HTERT RPE-1 (cell line): ENCODE measurements around the gene RSRC2.
"Not testable (repeated sequence)": the region's sequence is repeated elsewhere in the genome, so short reads cannot be mapped to it uniquely, and the experiment has no call there.

Experiments
- in situ Hi-C: fragments of 300-500 bp; cut with MboI; formaldehyde crosslinking; loops from 4 replicates; pipeline ENCODE4 v1.14.3; 2020; ENCODE audit warnings: low sequenced_read_pairs

The RSRC2 gene

GRCh38 chr12:122526683-122527477, at the start of gene RSRC2, which contains the start of gene KNTC1:
RSRC2 (minus strand) TSS chr12:122526936; CDS start chr12:122526853, 83 bp downstream.
KNTC1 (plus strand) TSS chr12:122527249; CDS start chr12:122530064, 2,815 bp downstream.
- in situ Hi-C loops = no loop called here

- in situ Hi-C loops = no loop called here
These were observed 45.1 kb upstream of the RSRC2 start for GRCh38 chr12:122571821-122572220.

GRCh38 chr12:122570006-122570405, 43.3 kb upstream of the RSRC2 start:
- in situ Hi-C loops = not testable (repeated sequence)

GRCh38 chr12:122569288-122569687, 42.6 kb upstream of the RSRC2 start:
- in situ Hi-C loops = no loop called here

GRCh38 chr12:122566816-122567215, 40.1 kb upstream of the RSRC2 start:
- in situ Hi-C loops = not testable (repeated sequence)

GRCh38 chr12:122563361-122563760, 36.6 kb upstream of the RSRC2 start:
- in situ Hi-C loops = no loop called here

- in situ Hi-C loops = no loop called here
These were observed 33.4 kb upstream of the RSRC2 start for GRCh38 chr12:122560138-122560537.

- in situ Hi-C loops = no loop called here
These were observed 32.3 kb upstream of the RSRC2 start for GRCh38 chr12:122558745-122559641.

GRCh38 chr12:122547330-122547729, 20.6 kb upstream of the RSRC2 start:
- in situ Hi-C loops = no loop called here

- in situ Hi-C loops = no loop called here
These were observed 19.1 kb upstream of the RSRC2 start for GRCh38 chr12:122545855-122546254.

GRCh38 chr12:122544537-122544936, 17.8 kb upstream of the RSRC2 start:
- in situ Hi-C loops = no loop called here

GRCh38 chr12:122538496-122538895, 11.8 kb upstream of the RSRC2 start:
- in situ Hi-C loops = no loop called here

- in situ Hi-C loops = no loop called here
These were observed 10.3 kb upstream of the RSRC2 start for GRCh38 chr12:122537021-122537420.

GRCh38 chr12:122533856-122534255, 7.1 kb upstream of the RSRC2 start:
- in situ Hi-C loops = no loop called here

GRCh38 chr12:122528992-122529391, 2.3 kb upstream of the RSRC2 start:
- in situ Hi-C loops = no loop called here

GRCh38 chr12:122528582-122528981, 1.8 kb upstream of the RSRC2 start:
- in situ Hi-C loops = no loop called here

- in situ Hi-C loops = no loop called here
These were observed 775 bp upstream of the RSRC2 start for GRCh38 chr12:122527478-122527944.

GRCh38 chr12:122523846-122524718, 2.7 kb downstream of the RSRC2 start:
- in situ Hi-C loops = no loop called here

- in situ Hi-C loops = no loop called here
These were observed 3.5 kb downstream of the RSRC2 start for GRCh38 chr12:122523280-122523679.

GRCh38 chr12:122520676-122521075, 6.1 kb downstream of the RSRC2 start:
- in situ Hi-C loops = no loop called here

GRCh38 chr12:122519418-122519817, 7.3 kb downstream of the RSRC2 start:
- in situ Hi-C loops = no loop called here
